Body of pancreas (tissue), 4 donors: ENCODE data around the gene SNX3.

ENCODE experiments used
- POLR2A ChIP-seq, 3 donors: fragments of 450-650 bp; IDR thresholded peaks; one replicate each; pipeline ENCODE4 v1.6.1; 2016; ENCODE audit warnings: antibody characterized with exemption in 3 of 3, mild to moderate bottlenecking in 2 of 3
- TF ChIP-seq, protein P1 (sequence below), 7 experiments: fragments of 450-650 bp in 4 of 7; fragments of 200-600 bp in 3 of 7; sonication (generic) in 3 of 7; IDR thresholded peaks; one replicate each; pipeline ENCODE4 v1.5.1; 2016 to 2019; ENCODE audit warnings: antibody characterized with exemption in 7 of 7

DNA sequence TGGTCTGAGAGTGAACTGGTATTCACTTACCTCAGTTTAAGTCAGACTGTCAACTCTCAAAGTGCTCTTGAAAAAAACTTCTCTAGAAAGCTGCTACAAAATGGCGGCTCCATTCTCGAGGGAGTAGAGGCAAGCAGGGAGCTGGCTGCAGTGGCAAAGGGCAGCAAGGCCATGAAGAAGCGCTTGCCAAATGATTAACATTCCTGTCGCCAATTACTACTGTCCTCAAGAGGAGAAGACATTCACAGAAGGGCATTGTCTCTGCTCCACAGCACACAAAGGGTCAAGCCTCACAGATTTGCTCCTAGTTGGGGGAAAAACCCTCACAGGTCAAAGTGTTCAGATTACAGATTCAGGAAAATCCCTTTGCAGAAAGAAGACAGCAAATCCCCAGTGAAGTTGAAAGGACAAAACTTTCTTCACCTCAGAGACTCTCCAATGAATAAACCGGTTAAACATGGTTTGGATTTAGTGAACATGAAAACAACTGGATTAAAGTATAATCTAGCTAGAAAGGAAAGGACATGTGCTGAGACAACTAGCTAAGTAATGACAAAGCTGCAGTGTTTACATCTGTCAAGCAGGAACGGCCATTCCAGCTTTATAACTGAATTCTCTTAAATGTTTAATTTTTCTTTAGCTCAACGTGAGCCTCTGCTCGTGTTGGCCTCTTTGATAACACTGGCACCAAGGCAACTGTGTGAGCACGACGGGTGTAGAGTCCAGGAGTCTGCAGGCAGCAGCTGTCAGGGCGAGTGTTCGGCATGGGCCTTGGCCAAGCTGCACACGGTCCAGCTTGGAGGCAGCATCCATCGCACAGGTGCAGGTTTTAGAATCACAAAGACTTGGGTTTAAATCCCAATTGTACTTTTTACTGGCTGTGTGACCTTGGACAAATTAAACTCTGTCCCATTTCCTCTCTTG, 57.4 kb downstream of the SNX3 start:
- TF ChIP-seq, protein P1, sequence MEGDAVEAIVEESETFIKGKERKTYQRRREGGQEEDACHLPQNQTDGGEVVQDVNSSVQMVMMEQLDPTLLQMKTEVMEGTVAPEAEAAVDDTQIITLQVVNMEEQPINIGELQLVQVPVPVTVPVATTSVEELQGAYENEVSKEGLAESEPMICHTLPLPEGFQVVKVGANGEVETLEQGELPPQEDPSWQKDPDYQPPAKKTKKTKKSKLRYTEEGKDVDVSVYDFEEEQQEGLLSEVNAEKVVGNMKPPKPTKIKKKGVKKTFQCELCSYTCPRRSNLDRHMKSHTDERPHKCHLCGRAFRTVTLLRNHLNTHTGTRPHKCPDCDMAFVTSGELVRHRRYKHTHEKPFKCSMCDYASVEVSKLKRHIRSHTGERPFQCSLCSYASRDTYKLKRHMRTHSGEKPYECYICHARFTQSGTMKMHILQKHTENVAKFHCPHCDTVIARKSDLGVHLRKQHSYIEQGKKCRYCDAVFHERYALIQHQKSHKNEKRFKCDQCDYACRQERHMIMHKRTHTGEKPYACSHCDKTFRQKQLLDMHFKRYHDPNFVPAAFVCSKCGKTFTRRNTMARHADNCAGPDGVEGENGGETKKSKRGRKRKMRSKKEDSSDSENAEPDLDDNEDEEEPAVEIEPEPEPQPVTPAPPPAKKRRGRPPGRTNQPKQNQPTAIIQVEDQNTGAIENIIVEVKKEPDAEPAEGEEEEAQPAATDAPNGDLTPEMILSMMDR (IDR thresholded peaks at IDR 0.05): no peak
- TF ChIP-seq POLR2A (IDR thresholded peaks at IDR 0.05): no peak
